ENCODE measurements around the gene BMPR2. TPM values are rescaled to one million over a fixed set of nuclear protein-coding genes. Genes with fewer than 3 reads are reported as not detected.

BMPR2 gene
- total and polyA plus RNA-seq, 2 donors from 2014 or later = 12.5 to 66.9 TPM

GRCh38 chr2:202612145-202612544 is 236.0 kb downstream of the BMPR2 start:
- no peak for TF ChIP-seq CTCF (IDR thresholded peaks at IDR 0.05; ENCODE audit: borderline replicate concordance, extremely low read depth, insufficient read depth)
- no peak overlapping the region for H3K27ac ChIP-seq (ENCODE audit: low read depth in 2 of 2, low read length in 2 of 2)
- no peak overlapping the region for H3K9ac ChIP-seq (ENCODE audit: low read length in 3 of 3)
- no peaks in the 10 kb centered on the region for H3K27me3 ChIP-seq (ENCODE audit: control insufficient read depth, insufficient read depth, low read length)
- H3K4me1 ChIP-seq (ENCODE audit: control insufficient read depth in 2 of 3, insufficient read depth in 2 of 3, low read depth in 1 of 3, low read length in 3 of 3) = no peaks in the 10 kb centered on the region
- H3K4me3 ChIP-seq (ENCODE audit: low read length in 3 of 3) = no peak overlapping the region
- H3K9me3 ChIP-seq (ENCODE audit: control insufficient read depth in 2 of 3, insufficient read depth in 1 of 3, low read length in 3 of 3) = no peaks in the 10 kb centered on the region
- FAIRE-seq = no peak
- no peaks in the 10 kb centered on the region for H3K36me3 ChIP-seq (ENCODE audit: control insufficient read depth in 2 of 3, insufficient read depth in 3 of 3, low read length in 3 of 3)
- intact Hi-C loops (cut with DNase I) = no loop called here
- no peak for DNase-seq

GRCh38 chr2:202613479-202613878 is 237.4 kb downstream of the BMPR2 start:
- no peaks in the 10 kb centered on the region for H3K4me1 ChIP-seq (ENCODE audit: control insufficient read depth in 2 of 3, insufficient read depth in 2 of 3, low read depth in 1 of 3, low read length in 3 of 3)
- H3K9ac ChIP-seq (ENCODE audit: low read length in 3 of 3) = no peak overlapping the region
- H3K27me3 ChIP-seq (ENCODE audit: control insufficient read depth, insufficient read depth, low read length) = no peaks in the 10 kb centered on the region
- FAIRE-seq (no peak), DNase-seq (no peak)
- no peaks in the 10 kb centered on the region for H3K36me3 ChIP-seq (ENCODE audit: control insufficient read depth in 2 of 3, insufficient read depth in 3 of 3, low read length in 3 of 3)
- H3K4me3 ChIP-seq (ENCODE audit: low read length in 3 of 3) = no peak overlapping the region
- no peak overlapping the region for H3K27ac ChIP-seq (ENCODE audit: low read depth in 2 of 2, low read length in 2 of 2)
- no peaks in the 10 kb centered on the region for H3K9me3 ChIP-seq (ENCODE audit: control insufficient read depth in 2 of 3, insufficient read depth in 1 of 3, low read length in 3 of 3)
- intact Hi-C loops (cut with DNase I) = no loop called here
- no peak for TF ChIP-seq CTCF (IDR thresholded peaks at IDR 0.05; ENCODE audit: borderline replicate concordance, extremely low read depth, insufficient read depth)

Other genes with a start within 250 kb of the BMPR2 start
- gene SUMO1, start 137.7 kb upstream of the BMPR2 start, total RNA-seq = 81.7 TPM
- gene SUMO1, start 137.7 kb upstream of the BMPR2 start, polyA plus RNA-seq (ENCODE audit: insufficient read depth, low read depth, low replicate concordance) = 170 TPM
- 57.1 TPM for gene NOP58, start 110.6 kb upstream of the BMPR2 start, total RNA-seq
- 38.6 TPM for gene NOP58, start 110.6 kb upstream of the BMPR2 start, polyA plus RNA-seq (ENCODE audit: insufficient read depth, low read depth, low replicate concordance)

Data from kidney (tissue), 14 donors.